Stimulated activated CD4-positive, alpha-beta T cell treated with anti-CD3 and anti-CD28 coated beads, Interleukin-12 subunit alpha, Interleukin-12 subunit beta, amount 100 ng/mL, for 4 hours (primary cell): ENCODE results near the gene ETS1.

ENCODE experiments used
- DNase-seq: peaks from one replicate; pipeline ENCODE4 v3.0.0-alpha.2; 2020

ETS1 gene

DNA sequence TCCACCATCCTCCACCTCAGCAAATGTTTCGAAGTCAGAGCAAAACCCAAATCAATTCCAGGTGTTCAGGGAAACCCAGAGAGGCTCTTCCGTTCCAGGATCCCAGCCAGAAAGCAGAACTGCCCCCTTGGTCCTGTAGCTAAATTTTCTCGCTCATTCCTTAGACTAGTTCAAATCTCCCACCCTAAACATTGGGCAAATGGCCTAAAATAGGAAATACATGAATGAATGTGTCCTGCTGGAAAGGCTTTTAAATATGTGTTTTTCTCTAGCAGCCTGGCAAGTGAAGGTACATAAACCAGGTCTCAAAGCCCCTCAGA is 89.6 kb downstream of the ETS1 start:
- DNase-seq: no peak

DNA sequence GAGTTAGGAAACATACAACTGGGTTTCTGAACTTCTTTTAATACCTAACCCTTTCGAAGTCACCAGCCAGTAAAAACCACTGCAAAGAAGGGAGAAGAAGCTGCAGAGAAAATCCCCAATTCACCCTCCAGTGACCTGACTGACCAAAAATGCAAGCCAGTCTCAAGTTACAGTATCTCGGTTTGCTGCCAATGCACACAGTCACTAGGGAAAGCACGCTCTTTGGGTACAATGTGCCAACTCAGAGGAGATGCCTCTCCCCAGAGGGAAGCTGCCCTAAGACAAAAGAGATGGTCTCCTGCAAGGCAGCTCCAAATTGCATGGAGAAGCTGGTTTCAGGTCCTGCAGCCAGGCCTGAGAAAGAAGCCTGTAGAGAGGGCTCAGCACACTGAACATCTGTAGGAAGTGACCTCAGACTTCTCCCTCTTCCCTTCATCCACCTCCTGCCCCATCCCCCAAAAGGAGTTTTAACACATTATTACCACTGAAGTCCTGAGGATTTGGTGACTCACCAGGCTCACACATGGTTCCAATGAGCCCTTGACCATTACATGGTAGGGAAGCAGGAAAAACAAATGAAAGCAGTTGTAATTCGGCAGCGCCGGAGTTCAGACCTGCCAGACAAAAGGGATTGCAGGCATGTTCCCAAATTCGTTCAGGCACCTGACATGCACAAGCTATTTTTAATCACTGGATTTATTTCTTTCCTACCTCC is 90.1 kb downstream of the ETS1 start:
- no peak for DNase-seq

DNA sequence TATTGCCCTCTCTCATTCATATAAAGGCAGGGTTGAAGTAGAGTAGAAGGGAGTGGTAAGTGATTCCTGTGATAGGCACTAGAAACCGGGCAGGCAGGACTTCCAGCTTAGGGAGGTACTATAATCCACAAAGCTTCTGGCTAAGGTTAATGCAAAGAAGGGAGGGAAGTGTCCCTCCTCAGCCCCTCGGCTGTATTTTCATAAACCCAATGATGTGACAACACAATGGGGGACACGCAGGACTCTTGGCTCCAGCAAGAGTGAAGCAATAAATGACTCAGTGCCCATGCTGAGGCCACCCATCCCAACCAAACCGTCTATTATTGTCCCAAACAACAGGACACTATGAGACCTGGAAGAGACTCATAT is 90.7 kb downstream of the ETS1 start:
- no peak for DNase-seq

DNA sequence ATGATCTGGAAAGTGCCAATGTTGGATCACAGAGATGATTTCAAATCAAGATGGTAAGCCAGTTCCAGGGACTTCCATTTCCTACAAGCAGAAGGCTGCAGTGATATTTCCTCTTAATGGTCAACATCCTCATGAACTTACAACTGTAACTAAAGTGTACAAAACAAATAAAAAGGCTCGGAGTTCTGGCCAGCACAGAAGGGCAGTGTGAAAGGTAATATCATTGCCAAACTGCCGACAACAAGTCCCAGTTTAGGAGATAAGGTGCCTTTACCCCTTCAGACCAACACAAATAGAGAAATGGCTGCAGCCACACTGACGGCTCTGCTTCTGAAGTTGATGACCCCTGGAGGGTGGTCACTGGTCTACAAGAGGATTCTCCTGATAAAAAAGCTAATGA is 91.1 kb downstream of the ETS1 start:
- no peak for DNase-seq

DNA sequence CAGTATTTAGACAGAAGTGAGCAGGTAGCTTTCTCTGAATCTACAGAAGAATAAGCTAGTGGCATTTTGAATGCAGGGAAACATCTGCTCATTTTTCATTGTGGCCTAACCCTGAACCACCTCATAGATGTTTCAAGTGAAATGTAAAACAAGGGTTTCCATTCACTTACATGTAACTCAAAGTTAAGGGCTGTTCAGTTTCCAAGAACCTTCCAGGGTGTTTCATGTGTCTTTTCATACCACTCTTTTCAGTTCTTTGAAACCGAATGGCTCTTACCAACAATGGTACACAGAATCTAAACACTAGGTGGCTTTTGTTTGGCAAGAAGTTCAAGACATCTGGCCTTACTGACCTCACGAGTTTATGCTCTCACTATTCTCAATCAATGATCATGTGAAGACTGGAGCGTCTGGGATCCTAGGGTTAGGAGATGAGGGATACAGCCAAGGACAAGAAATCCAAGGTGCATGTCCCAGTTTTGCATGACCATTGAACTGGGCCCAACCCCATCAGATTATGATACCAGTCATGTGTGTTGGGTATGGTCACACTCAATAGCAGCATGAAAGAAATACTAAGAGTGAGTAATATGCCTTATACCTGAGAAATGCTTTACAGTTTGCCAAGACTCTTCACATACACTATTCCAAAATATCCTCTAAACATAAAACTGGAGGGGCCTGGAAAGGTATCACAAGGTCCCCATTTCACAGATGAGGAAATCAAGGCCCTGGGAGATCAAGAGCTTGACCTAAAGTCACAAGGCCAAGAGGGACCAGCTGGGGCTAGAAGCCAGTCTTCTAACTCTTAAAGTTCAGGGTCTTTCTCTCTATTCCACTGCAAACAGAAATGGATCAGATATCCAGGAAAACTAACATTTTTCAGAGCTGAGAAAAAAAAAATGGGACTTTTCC is 92.7 kb downstream of the ETS1 start:
- DNase-seq: no peak

DNA sequence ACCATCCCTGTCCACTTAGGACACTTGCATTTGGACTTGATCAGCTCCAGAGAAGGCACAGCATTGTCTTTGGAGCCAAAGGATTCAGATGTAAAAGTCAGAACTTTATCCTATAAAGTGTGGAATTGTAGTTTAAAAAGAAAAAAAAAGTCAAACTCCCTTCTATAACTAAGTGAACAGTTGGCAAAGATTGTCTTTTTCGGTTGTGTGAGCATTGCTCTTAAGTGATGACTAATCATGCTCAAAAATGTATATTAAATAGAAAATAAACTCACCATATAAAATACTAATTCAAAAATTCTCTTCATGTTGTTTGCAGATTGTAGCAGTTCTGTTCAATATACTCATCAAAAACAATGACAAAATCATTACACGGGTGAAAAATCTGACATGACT is 93.8 kb downstream of the ETS1 start:
- DNase-seq: no peak

DNA sequence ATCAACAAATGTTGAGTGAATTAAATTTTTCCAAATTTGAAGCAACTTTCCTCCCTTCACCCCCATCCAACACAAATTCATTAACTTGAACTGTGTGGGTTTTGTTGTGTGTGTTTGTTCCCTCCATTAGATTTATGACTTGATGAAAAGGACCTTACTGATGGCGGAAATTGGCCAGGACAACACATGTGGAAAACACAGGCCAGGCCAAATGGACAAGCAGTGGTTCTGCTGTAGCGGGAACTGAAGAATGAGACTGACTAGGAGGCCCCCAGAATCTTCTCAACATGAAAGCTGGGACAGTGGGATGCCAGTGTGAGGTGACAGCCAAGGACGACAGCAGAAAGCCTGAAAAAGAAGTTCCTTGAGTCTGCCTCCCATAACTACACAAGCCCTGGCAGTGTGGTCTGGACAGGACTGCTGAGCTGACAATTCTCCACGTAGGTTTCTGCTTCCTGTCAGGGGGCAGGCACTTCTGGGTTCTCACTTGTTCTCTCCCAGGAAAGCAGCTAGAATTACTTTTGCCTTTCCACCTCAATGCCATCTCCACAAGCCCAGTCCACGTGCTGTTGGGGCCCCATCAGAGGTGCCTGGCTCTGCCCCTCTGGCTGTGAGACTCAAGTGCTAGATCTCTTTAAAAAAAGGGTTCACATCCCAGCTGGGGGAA is 94.3 kb downstream of the ETS1 start:
- DNase-seq: no peak

DNA sequence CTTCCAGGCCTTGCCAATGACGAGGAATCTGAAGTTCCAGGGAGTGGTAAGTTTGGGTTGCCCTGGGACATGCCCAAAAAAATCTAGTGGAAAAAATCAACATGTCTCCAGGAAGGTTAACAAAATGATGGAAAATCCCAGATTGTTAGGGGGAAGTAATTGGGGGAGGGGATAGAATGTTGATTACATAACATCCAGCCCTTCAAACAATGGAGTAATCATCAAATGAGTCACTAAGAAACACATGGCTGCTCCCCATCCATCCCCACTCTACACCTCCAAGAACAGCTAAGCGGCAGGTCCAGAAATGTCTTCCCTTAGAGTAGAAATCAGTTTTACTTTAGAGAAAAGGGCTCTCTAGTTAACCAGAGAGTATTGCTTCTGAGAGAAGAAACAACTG is 94.9 kb downstream of the ETS1 start:
- no peak for DNase-seq

DNA sequence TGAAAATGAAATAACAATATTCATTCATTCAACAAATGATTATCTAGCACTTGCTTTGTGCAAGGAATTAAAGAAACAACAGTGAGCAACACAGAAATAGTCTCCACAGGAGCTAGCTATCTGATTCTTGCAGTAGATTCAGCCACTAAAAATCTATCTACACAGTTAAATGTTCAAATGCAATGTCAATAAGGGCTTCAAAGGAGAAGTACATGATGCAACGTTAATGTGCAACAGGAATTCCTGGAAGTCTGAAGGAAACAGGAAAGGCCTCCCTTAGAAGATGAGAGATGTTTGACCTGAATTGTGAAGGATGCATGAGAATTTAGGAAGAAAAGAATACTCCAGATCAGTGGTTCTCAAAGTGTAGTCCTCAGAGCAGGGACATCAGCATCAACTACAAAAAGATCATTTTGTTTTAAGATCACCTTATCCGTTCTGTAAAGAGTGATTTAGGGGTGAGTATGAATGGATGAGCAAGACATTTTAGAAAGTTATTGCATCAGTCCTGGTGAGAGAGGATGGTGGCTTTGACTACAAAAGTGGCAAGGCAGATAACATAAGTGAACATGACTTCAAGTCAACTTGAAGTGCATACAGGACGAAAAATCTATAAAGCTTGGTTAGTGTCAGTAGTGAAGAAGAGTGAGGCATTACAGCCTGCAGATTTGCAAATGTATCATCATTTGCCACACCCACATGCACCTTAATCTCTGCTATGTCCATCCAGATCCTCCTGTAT is 96.0 kb downstream of the ETS1 start:
- DNase-seq: no peak

DNA sequence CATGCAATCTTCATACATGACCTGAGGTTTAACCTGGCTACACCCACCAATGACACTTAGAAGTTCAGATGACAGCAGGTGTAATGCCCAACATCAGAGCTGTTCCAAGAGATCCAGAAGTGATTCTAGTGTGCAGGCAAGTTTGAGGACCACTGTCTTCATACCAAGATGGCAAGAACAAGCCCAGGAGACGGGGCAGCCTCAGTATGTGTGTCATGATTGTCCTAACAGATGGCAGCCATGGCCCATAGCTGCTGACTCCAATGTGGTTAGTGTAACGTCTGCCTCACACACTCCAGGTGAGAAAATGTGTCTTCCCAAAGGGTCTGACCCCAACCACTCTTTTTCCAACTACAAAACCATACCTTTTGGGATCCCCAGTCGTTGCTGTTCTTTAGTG is 97.3 kb downstream of the ETS1 start:
- DNase-seq: no peak

DNA sequence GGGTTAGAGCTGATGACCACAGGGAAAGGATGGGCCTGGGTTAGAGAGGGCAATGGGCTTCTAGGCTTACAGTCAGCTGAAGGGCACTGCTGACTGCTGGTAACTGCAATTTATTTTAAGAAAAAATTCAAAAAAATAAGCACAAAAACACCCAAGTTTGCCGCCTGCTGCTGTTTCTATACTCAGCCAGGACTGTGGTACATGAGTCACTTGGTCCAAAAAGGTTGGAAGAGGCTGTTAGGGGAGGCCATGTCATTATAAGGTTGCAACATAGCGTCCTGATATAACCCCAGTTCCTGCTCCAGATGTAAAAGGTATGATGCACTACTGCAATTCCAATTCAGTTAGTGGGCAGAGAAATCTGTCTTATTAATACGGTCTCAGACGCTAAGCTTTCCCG is 98.9 kb downstream of the ETS1 start:
- DNase-seq: no peak

DNA sequence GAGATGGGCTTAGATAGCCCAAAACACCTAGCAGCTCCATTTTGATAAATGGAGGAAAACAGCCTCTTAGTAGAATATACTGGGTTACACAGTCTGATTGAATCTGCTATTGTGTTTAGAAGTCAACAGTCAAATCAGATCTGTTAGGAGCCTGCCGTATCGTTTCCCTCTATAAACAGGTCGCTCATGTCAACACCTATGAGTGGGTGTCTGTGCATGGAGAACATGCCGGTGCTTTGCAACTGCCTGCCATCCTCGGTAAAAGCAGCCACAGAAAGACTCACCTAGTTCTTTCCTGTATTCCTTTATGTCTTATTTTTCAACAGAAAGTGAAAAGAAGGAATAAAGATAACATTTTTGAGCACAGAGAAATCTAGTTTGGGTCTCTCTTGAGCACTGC is 99.4 kb downstream of the ETS1 start:
- no peak for DNase-seq

DNA sequence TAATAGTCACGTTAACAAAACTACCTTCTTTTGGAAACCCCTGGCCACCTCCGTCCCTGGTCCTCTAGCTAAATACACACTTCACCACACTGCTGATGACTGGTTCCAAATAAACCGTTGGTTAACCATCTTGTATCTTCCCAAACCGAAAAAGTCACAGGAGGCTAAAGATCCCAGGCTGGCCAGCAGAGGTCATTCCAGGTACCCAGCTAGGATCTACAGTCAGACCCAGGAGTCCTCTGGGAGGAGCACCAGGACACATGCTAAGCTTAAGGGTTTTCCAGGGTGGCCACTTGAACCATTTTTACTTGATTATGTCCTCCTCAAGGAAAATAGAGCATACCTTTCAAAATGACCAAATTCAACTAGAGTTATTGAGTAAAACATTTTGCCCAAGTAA is 103.2 kb downstream of the ETS1 start:
- DNase-seq: no peak

DNA sequence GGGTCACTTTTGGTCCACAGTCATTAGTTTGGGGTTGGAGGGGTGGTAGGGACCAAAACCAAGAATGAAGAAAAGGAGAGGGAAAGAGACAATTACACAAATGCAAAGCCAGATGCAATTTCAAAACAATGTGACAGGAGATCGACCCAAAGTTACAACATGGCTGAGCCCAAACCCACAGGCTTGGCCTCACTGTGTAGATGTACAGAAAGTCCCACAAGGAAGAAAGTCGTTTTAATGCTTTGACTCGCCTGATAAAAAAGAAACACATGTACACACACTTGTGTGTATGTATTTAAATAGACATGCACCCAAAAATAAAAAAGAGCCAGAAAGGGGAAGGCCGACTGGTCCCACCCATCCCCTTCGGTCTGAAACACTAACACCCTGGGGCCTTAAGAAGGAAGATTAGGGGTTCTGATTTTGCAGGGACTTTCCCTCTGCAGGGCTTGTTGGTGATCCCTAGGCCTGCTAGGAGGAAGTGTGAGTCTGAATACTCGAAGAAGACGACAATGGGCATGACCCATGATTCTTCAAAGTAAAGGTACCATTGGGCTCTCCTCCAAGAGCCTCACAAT is 104.1 kb downstream of the ETS1 start:
- no peak for DNase-seq

DNA sequence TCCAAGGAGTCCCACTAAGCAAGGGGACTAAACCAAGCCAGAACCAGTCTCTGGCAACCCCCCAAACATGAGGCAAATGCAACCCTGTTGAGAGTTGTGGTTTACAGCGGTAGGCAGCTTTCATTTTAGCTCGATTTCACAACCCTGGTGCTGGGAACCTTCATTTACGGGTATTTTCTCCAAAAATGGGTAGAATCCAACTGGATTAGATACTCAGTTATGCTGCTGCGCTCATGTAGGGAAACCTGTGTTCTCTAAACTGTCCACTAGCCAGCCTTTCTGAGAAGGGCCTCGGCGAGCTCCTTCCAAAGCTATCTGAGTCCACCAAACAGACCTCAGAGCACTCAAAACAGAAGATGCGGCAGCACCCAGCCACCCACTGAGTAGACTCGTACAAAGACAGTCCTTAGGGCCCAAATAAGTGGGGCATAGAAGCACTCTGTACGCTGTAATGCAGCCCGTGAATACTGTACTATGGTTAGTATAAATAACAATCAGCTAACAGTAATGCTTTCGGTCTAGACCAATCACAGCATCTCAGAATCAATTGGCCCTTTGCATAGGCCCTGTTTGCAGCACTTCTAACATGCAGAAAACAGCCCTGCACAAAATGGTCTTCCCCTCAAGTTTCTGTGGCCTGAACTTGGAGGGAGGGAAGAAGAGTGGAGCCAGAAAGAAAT is 104.7 kb downstream of the ETS1 start:
- DNase-seq: no peak

DNA sequence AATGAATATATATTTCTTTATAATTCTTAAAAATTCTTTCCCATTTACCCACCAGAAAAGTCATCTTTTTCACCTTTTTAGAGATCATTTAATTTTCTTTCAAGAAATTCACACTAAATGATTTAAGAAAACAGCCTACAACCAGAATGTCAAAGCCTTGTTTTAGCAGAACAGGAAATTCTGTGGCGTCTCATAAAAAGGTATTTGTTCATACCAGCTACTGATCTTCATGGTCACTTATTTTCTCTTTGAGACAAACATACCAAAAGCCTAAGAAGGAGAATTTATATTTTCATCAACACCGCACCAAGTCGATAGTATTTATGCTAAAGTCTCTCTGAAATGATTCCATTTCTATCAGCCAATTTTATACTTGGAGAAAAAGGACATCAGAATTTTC is 105.3 kb downstream of the ETS1 start:
- DNase-seq: no peak

DNA sequence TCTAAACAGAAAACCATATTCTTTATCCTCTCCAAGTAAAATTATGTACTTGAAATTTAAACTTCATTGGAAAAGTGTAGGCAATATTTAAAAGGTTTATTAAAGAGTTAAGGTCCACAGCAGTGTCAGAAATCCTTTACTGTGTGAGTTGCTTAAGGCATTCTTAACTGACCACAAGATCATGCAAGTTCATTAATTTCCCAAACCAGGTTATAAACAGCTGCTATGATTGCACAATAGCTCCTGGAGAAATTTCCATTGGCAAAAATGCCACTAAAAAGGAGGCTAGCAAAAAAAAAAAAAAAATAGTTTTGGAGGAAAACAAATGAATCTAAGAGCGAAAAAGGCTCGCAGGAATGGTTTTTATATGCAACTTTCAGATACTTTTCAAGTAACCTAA is 106.2 kb downstream of the ETS1 start:
- DNase-seq: no peak

DNA sequence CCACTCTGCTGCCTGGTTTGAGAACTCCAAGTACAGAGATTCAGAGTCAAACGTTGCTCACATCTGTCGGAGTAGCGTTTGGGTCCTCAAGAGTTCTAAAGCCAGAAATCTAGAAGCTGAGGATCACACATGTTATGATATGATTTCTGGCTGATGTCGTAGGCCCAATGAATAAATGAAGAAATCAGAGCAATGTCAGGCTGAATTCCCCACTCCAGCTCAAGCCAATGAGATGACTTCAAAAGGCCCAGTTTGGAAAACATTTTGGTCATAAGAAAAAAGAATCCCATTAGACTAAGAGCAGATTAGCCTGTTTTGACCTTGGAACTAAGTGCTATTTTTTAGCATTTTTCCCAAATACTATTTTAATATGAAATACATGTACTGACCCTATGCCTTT is 106.7 kb downstream of the ETS1 start:
- DNase-seq: no peak

DNA sequence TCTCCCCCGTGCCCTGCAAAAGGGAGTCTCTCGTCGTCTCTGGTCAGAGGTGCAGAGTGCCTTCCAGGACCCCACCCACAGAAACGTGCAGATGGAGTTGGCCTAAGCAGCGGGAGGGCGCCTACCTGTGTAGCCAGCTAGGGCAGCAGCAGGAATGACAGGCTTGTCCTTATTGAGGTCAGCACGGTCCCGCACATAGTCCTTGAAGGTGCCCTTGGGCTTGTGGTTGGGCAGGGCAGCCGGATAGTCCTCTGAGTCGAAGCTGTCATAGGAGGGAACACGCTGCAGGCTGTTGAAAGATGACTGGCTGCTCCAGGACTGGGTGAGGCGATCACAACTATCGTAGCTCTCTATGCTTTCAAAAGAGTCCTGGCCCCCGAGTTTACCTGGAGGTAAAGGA is 107.3 kb downstream of the ETS1 start:
- DNase-seq: no peak

DNA sequence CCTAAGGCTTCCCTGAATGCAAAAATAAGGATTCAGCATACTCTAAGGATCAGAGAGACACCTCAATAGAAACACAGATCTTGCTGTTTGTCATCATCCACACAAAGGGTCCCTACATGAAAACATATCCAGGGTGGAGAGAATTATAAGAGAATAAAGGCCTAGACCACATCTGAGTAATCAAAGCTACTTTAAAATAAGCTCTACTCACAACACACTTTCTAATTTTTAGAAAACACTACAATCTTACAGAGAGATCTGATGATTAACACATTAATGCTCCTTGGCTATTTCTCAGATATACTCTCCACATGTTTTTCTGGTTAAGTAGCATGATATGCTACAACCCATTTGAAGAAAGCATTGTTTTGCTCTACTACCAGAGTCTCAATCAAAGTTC is 108.2 kb downstream of the ETS1 start:
- DNase-seq: no peak

DNA sequence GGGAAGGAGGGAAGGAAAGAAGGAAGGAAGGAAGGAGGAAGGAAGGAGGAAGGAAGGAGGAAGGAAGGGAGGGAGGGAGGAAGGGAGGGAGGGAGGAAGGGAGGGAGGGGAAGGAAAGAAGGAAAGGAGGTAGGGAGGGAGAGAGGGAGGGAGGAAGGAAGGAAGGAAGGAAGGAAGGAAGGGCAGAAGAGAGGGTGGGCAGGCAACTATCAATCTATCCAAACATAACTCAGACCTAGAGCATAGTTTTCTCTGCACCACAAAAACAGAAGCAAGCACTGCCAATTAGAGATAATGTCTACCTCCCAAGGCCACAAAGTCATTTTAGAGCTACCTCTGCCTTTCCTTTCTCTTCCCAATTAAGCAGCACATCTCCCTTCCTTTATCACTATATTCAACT is 109.1 kb downstream of the ETS1 start:
- no peak for DNase-seq

DNA sequence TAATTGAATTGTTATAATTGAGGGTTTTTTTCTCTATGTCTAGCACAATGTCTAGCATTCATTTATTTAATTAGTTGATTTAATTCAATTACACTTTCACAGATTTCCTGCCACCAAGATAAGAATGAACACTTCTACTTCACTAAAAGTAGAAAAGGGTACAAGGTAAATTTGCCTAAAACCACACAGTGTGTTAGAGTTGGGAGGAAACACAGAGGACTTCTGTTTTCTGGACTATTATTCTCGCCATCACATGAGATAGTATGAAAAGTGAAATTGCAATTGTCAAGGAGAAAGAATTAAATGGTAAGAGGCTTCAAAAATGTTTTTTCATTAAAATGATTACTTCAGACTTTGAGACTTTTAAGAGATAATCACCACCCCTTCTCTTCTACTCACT is 109.5 kb downstream of the ETS1 start:
- DNase-seq: no peak

DNA sequence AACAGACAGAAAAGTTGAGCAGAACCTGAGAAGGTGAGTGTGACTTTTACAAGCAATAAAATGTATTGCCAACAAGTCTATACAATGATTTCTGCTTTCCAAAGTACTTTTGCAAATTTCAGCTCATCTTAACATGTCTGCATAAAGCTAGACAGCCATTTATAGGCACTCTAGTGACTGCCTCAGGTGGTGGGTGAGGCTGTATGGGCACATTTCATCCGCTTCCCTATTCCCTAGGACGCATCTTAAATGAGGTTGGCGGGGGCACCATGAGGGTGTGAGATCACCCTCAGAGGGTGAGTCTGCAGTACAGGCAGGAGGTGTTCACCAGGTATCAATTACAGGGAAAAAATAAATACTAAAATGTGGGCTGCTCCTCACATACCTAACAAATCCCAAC is 110.1 kb downstream of the ETS1 start:
- no peak for DNase-seq
